NT2/D1 (cell line): Measurements from ENCODE around the gene PLEKHM1.
"Not testable (repeated sequence)": the region's sequence is repeated elsewhere in the genome, so short reads cannot be mapped to it uniquely, and the experiment has no call there.

Experiments used
- SUZ12 ChIP-seq: IDR thresholded peaks from 2 replicates; pipeline ENCODE4 v1.6.1; 2011; ENCODE audit not compliant: insufficient read length, insufficient read depth; ENCODE audit errors: extremely low read depth
- YY1 ChIP-seq: IDR thresholded peaks from 2 replicates; pipeline ENCODE4 v1.6.1; 2011; ENCODE audit not compliant: insufficient read length, insufficient read depth
- ZNF274 ChIP-seq: IDR thresholded peaks from 2 replicates; pipeline ENCODE4 v1.6.1; 2011; ENCODE audit warnings: mild to moderate bottlenecking, low read depth, low read length

GRCh38 chr17:45483177-45483576 lies 7.3 kb downstream of the PLEKHM1 start:
- not testable (repeated sequence) for TF ChIP-seq ZNF274, SUZ12, YY1
